Duodenal mucosa (tissue), 2 donors: ENCODE measurements around the gene SMARCE1.
A peak's percentile ranks its signal among the peaks of the same experiment; 100 is the strongest.

Experiments
- H3K27ac ChIP-seq: one replicate; pipeline ENCODE4 v1.7.0; 2013; ENCODE audit warnings: low read depth, low read length
- H3K27me3 ChIP-seq, 2 donors: one replicate each; pipeline ENCODE4 v1.7.0; 2013; ENCODE audit warnings: low read length in 2 of 2, control low read depth in 1 of 2; ENCODE audit not compliant: insufficient read depth in 2 of 2, control insufficient read depth in 1 of 2
- H3K36me3 ChIP-seq, 2 donors: one replicate each; pipeline ENCODE4 v1.7.0; 2013; ENCODE audit warnings: low read length in 2 of 2, control low read depth in 1 of 2; ENCODE audit not compliant: insufficient read depth in 2 of 2, control insufficient read depth in 1 of 2
- H3K4me1 ChIP-seq, 2 donors: one replicate each; pipeline ENCODE4 v1.7.0; 2013; ENCODE audit warnings: low read length in 2 of 2, control low read depth in 1 of 2; ENCODE audit not compliant: insufficient read depth in 2 of 2, control insufficient read depth in 1 of 2
- H3K4me3 ChIP-seq, 2 donors: one replicate each; pipeline ENCODE4 v1.7.0; 2013; ENCODE audit warnings: low read length in 2 of 2, low read depth in 1 of 2
- H3K9ac ChIP-seq, 2 donors: one replicate each; pipeline ENCODE4 v1.7.0; 2013; ENCODE audit warnings: low read length in 2 of 2, low read depth in 1 of 2
- H3K9me3 ChIP-seq, 2 donors: one replicate each; pipeline ENCODE4 v1.7.0; 2013; ENCODE audit warnings: low read length in 2 of 2, control low read depth in 1 of 2; ENCODE audit not compliant: control insufficient read depth in 1 of 2

Gene SMARCE1

GRCh38 chr17:40675905-40676304 lies 28.3 kb upstream of the SMARCE1 start:
- Histone ChIP-seq H3K4me1 (no peaks in the 10 kb centered on the region), H3K9me3 (no peaks in the 10 kb centered on the region), H3K36me3 (no peaks in the 10 kb centered on the region), H3K4me3 (no peak overlapping the region), H3K9ac (no peak overlapping the region), H3K27ac (no peak overlapping the region), H3K27me3 (peaks cover 0 to 12% of the 10 kb centered on the region in 2 donors)

GRCh38 chr17:40672654-40673053 lies 25.0 kb upstream of the SMARCE1 start:
- Histone ChIP-seq H3K27ac (no peak overlapping the region), H3K27me3 (peaks cover 0 to 4% of the 10 kb centered on the region in 2 donors), H3K9ac (no peak overlapping the region), H3K4me1 (no peaks in the 10 kb centered on the region), H3K36me3 (no peaks in the 10 kb centered on the region), H3K9me3 (no peaks in the 10 kb centered on the region), H3K4me3 (no peak overlapping the region)

DNA sequence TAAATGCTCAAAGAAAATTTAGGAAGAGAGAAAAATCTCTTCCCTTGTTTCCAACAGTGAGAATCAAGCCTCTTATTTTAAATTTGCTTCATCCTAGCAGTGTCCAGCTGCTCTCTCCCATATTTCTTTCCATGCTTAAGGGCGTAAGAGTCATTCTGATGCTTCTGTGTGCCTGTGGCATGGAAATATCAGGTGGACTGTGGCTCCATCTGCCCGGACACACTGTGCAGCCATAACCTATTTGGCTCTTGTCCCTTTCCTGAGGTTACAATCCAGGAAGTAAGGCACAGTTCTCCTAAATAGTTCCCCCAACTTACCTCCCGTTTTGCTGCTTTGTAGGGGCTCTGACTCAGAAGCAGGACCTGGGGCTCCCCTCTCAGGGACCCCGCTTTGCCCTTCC lies 23.7 kb upstream of the SMARCE1 start:
- Histone ChIP-seq H3K9me3 (no peaks in the 10 kb centered on the region), H3K27me3 (no peaks in the 10 kb centered on the region), H3K9ac (no peak overlapping the region), H3K4me3 (no peak overlapping the region), H3K27ac (no peak overlapping the region), H3K4me1 (peaks cover under 1 to 5% of the 10 kb centered on the region in 2 donors), H3K36me3 (no peaks in the 10 kb centered on the region)

GRCh38 chr17:40666331-40666730 lies 18.7 kb upstream of the SMARCE1 start:
- Histone ChIP-seq H3K9me3 (no peaks in the 10 kb centered on the region), H3K36me3 (no peaks in the 10 kb centered on the region), H3K4me3 (no peak overlapping the region), H3K27me3 (peaks cover 0 to 5% of the 10 kb centered on the region in 2 donors), H3K9ac (no peak overlapping the region), H3K27ac (no peak overlapping the region), H3K4me1 (peaks cover 12 to 16% of the 10 kb centered on the region in 2 donors)

DNA sequence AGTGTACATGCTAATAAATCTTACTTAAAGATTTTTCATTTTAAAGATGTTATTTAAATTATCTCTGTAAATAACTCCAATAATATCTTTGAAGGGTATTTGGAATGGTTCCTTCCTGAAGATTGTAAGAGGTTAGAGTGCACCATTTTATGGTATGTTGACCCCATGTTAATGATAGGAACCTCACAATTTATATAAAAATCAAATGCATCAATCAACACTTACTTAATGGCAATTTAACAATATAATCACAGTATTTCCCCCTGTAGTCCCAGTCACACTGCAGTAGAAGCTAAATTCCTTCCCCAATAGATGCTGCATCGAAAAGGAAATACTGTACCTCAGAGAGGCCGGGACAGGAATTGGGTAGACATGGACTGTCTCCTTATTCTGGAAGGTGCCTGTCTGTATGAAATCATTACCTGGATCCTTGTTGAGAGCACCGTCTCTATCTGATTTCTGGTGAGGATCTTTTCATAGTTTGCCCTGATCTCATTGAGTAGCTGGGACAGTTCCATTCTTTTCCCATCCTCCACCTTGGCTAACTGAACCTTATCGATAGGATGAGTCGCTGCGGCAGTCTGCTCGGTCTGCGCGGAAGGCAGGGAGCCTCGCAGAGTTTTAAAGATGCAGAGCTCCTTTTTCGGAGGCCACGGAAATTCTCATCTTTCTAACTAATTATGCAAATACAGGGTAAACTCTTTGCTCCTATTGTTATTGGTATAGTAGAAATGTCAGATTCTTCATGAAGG lies 17.1 kb upstream of the SMARCE1 start, which contains the start of gene KRT222:
TSS of gene KRT222 (minus strand) at position 596 of the 752 bp plus-strand sequence. CDS start at position 518, 78 bp downstream.
- H3K27ac ChIP-seq, result no peak within 1 kb of the TSS
- H3K9ac ChIP-seq, result peak within 1 kb of the TSS in 1 of 2 donors; percentile 53
- H3K27me3 ChIP-seq, result peaks cover 0 to 5% of the 10 kb centered on the region in 2 donors
- H3K36me3 ChIP-seq, result no peaks in the 10 kb centered on the region
- H3K9me3 ChIP-seq, result no peaks in the 10 kb centered on the region
- peak within 1 kb of the TSS; percentile 51 to 56 for H3K4me3 ChIP-seq
- H3K4me1 ChIP-seq, result peaks cover 12 to 16% of the 10 kb centered on the region in 2 donors

- no peak overlapping the region for H3K4me3 ChIP-seq
Observed at GRCh38 chr17:40663252-40663651, 15.6 kb upstream of the SMARCE1 start.

GRCh38 chr17:40659911-40660310 lies 12.3 kb upstream of the SMARCE1 start:
- Histone ChIP-seq H3K27ac (no peak overlapping the region), H3K36me3 (no peaks in the 10 kb centered on the region), H3K9ac (no peak overlapping the region), H3K4me1 (peaks cover 4 to 5% of the 10 kb centered on the region in 2 donors), H3K9me3 (no peaks in the 10 kb centered on the region), H3K4me3 (no peak overlapping the region), H3K27me3 (peaks cover 0 to 4% of the 10 kb centered on the region in 2 donors)

More at GRCh38 chr17:40663252-40663651, 15.6 kb upstream of the SMARCE1 start:
- Histone ChIP-seq H3K9me3 (no peaks in the 10 kb centered on the region), H3K36me3 (no peaks in the 10 kb centered on the region), H3K4me1 (peaks cover 12 to 16% of the 10 kb centered on the region in 2 donors), H3K27me3 (peaks cover 0 to 5% of the 10 kb centered on the region in 2 donors), H3K9ac (no peak overlapping the region), H3K27ac (no peak overlapping the region)

DNA sequence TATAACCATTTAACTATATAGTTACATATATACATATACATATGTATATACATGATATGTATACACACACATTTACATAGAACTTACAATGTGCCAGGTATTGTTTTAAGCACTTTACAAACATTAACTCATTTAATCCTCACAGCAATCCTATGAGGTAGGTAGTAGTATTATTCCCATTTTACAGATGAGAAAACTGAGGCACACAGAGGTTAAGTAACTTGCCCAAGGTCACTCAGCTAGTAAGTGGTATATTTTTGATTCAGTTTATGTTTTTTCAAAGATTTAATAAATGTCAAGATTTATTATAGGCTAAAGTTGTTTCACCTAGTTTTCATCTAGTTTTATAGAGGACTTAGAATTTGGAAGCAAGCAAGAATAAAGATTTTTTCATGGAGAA lies 10.8 kb upstream of the SMARCE1 start:
- Histone ChIP-seq H3K27ac (no peak overlapping the region), H3K9me3 (no peaks in the 10 kb centered on the region), H3K4me3 (no peak overlapping the region), H3K4me1 (no peaks in the 10 kb centered on the region), H3K9ac (no peak overlapping the region), H3K36me3 (no peaks in the 10 kb centered on the region), H3K27me3 (no peaks in the 10 kb centered on the region)

DNA sequence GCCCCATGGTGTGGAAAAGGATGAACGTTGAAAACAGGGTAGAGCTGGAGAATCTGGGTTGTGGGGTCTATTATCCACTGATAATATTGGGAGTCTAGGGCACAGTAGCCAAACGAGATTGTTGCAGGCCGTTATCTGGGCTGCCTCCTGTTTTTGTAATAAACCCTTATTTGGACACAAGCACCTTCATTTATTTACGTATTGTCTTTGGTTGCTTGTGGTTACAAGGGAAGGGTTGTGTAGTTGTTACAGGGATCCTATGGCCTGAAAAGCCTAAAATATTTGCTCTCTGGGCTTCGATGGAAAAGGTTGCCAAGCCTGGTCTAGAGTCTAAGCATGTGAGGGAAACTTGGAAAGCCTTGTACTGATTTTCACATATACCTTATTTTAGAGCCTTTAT lies 4.3 kb upstream of the SMARCE1 start:
- Histone ChIP-seq H3K27me3 (no peaks in the 10 kb centered on the region), H3K27ac (no peak overlapping the region), H3K36me3 (no peaks in the 10 kb centered on the region), H3K9ac (no peak overlapping the region), H3K9me3 (no peaks in the 10 kb centered on the region), H3K4me3 (no peak overlapping the region), H3K4me1 (peaks cover 7 to 8% of the 10 kb centered on the region in 2 donors)

GRCh38 chr17:40648384-40648968 lies 858 bp upstream of the SMARCE1 start:
- Histone ChIP-seq H3K9ac (peak overlapping the region; percentile 98 to 99), H3K9me3 (no peaks in the 10 kb centered on the region), H3K4me3 (peak overlapping the region; percentile 94 to 99), H3K4me1 (peaks cover 23% of the 10 kb centered on the region in 2 donors), H3K27ac (peak overlapping the region; percentile 99), H3K27me3 (no peaks in the 10 kb centered on the region), H3K36me3 (peaks cover 0 to 4% of the 10 kb centered on the region in 2 donors)
